Measurements from ENCODE around the gene TMEM115.

TMEM115 gene

GRCh38 chr3:50375258-50375931 is 16.1 kb upstream of the TMEM115 start:
- DNase-seq (ENCODE audit: low spot score) = no peak

- no peak for DNase-seq (ENCODE audit: low spot score)
Measured at GRCh38 chr3:50374363-50375257, 15.3 kb upstream of the TMEM115 start.

DNA sequence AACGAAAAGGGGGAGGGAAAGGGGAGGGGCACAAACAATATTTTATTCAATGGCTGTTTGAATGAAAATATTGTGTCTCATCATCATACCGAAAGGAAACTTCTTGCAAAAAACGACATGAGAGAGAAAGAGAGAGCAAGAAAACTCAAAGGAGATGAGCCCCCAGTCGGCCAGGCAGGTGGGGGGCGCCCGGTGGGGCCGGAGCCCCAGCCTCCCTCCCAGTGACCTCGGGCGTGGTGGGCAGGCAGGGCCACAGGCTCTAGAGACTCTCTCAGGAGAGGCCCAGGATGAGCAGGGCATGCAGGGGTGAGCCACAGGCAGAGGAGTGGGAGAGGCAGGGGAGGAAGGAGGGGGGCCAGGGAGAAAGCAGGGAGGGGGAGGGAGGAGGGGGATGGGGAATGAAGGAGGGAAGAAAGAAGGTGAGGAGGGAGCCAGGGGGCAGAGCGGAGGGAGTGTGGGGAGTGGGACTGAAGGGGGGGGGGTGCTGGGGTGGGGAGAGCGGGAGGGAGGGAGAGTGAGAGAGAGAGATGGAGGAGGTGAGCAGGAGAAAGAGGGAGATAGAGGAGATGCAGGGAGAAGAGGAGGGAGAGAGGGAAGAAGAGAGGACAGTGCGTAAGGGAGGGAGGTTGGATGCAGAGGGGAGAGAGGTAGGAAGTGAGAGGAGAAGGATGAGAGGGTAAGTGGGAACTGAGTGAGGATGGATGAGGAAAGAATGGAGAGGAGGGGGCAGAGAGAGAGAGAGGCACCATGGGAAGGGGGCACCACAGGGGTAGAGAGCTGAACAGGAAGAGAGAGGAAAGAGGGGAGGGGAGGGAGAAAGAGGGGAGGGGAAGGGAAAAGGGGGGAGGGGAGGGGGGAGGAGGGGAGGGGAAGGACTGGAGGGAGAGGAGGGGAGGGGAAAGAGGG is 14.1 kb upstream of the TMEM115 start:
- DNase-seq (ENCODE audit: low spot score) = no peak

GRCh38 chr3:50372349-50372748 is 13.0 kb upstream of the TMEM115 start:
- DNase-seq (ENCODE audit: low spot score) = peak; percentile 45

DNA sequence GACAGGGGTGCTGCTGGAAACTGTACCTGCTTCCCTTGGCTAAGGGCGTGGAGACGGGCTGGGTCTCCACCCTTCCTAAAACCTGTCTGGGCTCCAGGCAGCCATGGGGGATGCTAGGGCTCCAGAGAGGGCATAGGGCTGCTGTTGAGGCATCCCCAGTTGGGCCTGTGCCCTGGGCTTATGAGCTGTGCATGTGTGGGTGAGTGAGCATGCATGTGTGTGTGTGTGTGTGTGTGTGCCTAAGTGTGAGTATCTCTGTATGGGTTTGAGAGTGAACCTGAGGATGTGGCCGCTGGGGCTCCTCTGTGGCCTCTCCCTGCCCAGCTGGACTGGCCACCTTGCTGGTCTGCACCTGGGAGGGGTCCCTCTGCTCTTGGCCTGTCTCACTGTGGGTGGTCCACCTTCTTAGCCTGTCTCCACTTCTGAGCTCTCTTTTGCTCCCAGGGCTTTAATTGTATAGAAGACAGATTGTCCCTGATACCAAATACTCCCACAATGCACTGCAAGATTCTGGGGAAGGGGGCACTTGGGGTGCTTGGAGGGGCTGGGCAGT is 11.9 kb upstream of the TMEM115 start:
- DNase-seq (ENCODE audit: low spot score) = no peak

DNA sequence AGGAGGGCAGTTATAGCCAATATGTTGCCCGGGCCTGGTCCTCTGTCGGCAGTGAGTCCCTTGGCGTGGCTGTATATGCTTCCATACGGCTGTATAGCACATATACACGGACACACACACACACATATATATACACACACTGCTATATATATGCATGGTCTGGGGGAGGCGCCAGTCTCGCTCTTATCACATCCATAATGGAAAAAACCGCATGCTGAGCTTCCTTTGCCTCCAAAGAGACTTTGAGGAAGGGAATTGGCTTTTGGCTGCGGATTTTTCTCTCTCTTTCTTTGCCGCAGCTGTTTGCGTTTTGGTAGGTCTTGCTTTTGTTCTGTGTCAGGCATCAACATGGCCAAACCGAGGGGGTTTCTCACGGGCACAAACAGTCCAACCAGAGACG is 11.3 kb upstream of the TMEM115 start:
- no peak for DNase-seq (ENCODE audit: low spot score)

GRCh38 chr3:50369012-50369670 is 9.8 kb upstream of the TMEM115 start:
- DNase-seq (ENCODE audit: low spot score) = no peak

DNA sequence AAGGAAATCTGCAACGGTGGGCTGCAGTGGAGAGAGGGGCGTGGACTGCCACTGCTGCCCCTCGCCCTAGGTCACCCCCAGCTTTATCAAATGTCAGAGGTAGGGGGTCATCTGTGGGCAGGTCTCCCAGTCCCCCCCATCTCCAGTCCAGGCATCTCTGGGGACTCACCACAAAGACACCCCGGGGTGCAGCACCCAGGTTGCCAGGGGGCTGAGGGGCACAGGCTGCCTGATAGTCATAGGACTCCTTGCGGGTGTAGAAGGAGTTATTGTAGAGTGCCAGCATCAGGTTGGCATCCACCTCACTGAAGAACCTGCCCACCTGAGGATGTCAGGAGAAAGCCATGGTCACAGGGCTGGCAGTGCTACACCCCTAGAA is 6.5 kb upstream of the TMEM115 start:
- no peak for DNase-seq (ENCODE audit: low spot score)

DNA sequence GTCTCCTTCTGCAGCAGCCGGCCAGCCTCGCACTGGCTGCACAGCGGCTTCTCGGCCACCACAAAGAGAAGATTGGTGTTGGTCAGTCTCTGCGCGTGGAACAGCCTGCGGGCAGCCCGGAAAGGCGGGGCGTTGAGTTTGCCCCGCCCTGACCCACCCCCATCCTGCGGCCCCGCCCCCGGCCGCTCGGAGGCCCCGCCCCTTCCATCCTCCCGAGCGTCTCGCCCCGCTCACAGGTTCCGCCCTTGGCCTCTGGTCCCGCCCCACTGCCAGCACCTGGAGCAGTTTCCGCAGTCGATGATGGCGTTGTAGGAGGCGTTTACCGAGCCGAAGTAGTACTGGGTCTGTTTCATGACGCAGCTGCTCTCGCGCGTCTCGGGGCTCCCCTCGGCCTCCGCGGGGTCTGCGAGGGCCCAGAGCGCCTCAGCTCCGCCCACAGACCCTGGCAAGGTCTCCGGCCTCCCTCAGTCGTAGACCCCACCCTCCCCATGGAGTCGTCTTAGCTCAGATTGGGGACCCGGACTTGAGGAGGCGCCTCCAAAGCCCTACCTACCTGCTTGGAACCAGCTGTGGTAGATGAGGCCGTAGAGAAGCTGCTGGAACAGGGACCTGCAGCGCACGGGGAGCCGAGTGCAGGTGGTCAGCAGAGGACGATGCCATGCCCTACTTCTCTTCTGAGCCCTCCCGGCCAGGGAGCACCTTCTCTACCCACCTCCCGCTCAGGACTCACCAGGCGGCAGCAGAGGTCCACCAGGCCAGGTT is 5.9 kb upstream of the TMEM115 start:
- DNase-seq (ENCODE audit: low spot score) = peak; percentile 81

DNA sequence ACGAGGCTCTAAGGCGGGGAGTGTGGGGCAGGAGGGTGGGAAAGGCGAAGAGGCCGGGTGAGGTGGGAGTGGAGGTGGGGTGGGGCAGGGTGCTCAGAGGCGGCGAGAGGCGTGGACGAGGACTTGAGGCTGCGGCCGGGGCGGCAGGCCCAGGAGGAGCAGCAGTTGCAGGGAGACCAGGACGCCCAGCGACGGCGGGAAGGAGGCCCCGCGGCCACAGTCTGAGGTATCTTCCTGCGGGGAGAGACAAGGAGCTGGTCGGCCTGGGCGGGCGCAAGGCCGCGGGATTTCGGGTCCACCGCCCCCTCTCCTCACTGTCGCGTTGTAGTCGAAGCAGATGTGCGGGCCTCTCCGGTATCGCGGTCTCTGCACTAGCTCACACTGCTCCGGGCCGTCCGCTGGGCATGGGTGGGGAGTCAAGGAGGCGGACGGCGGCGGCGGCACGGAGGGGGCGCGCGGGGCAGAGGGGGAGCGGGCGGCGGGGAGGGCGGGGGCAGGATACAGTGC is 5.3 kb upstream of the TMEM115 start:
- no peak for DNase-seq (ENCODE audit: low spot score)

GRCh38 chr3:50359760-50360110 is 414 bp upstream of the TMEM115 start:
- DNase-seq (ENCODE audit: low spot score) = no peak

GRCh38 chr3:50358355-50358910 is 888 bp downstream of the TMEM115 start:
- no peak for DNase-seq (ENCODE audit: low spot score)

GRCh38 chr3:50357481-50357880 is 1.8 kb downstream of the TMEM115 start:
- no peak for DNase-seq (ENCODE audit: low spot score)

DNA sequence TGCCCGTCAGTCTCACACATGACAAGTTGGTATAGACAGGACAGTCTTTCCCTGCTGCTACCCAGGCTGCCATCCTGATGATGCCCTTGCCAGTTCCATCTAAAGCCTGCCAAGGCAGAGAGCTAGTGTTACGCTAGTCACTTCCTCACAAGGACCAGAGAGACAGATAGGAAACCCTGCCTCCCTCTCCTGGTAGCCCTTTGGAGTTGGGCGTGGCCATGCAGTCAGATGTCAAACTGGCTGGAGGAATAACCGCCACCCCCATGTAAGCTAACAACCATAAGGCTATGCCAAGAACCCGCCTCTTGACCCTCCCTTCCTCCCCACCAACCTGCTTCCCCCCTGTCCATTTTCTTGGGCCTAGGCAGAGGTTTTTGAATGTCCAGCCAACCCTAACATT is 2.8 kb downstream of the TMEM115 start:
- no peak for DNase-seq (ENCODE audit: low spot score)

DNA sequence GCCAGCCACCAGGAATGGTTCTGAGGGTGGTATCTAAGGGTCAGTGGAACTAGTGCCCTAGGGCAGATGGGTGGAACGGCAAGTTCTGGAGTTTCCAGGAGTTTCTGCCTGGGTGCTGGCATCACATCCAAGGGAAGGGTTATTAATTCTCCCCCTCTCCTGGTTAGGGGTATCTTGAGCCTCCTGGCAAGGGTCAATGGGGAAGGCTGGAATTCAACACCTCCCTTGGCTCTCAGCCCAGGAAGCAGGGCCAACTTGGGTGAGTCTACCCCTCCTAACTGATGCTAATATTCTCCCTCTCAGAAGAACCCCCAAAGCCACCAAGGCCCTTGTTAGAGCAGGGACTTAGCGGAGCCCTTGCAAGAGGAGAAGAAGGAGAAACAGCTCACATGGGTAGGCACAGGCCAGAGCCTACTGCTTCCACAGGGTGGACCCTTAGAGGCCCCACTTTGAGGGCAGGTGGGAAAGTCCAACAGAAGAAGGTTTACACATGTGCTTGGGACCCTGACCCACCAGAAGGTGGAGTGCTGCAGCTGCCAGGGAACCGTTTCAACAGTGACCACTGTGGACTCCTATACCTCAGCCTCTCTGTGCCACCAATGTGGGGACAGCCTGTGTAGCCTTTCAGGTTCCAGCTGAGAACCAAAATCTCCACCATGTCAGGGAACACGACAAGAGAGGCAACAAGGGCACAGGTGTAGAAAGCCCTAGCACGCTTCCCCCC is 3.3 kb downstream of the TMEM115 start:
- no peak for DNase-seq (ENCODE audit: low spot score)

- DNase-seq (ENCODE audit: low spot score) = no peak
Measured at GRCh38 chr3:50354850-50355249, 4.5 kb downstream of the TMEM115 start.

DNA sequence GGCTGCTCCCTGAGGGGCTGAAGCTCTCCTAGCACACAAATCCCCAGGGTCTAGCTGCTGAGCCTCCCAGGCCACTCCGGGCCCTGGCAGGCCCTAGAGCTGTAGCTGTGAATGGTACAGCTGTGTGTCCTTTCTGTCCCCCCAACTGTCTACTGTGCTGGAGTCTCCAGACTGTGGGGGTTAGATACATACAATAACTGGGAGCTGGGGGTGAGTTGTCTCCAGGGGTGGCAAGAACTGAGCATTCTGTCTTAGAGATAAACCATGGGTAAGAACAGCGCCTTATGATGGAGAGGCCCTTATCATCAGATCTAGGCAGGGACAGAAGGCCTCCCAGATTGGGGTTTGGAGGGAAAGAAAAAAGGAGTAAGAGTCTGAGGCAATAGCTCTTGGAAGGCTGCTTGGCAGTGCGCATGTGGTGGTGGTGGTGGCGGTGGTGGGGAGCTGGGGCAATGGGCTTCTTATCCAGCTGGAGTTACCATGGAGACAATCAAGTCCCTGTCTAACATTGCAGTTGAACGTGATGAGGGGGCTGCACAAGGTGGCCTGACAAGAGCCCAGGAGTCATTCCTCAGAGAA is 5.0 kb downstream of the TMEM115 start:
- no peak for DNase-seq (ENCODE audit: low spot score)

- DNase-seq (ENCODE audit: low spot score) = no peak
Measured at GRCh38 chr3:50353245-50354004, 5.9 kb downstream of the TMEM115 start.

DNA sequence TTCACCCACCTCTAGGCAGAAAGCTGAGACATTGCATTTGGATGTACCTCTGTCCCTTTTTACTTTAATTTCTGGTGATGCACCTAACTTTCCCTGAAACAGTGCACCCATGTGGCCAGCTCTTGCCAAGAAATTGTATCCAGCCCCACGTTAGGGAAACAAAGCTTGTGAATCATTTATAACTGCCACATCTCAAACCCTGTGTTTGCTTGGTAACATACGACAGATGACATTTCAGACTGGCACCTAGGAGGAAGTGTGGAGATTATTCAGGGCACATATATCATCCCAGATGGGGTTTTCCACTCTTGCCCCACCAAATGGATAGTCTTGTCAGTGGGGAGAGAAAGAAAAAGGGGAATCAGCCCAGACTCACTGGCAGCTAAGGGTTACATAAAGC is 6.5 kb downstream of the TMEM115 start:
- no peak for DNase-seq (ENCODE audit: low spot score)

Data from HuH-7.5 (cell line).